CD4-positive, CD25-positive, alpha-beta regulatory T cell (primary cell): ENCODE measurements around the gene MEDAG. TPM values are rescaled to one million over a fixed set of nuclear protein-coding genes. Genes with fewer than 3 reads are reported as not detected.

Source experiments
- ATAC-seq, 2 donors: fragments of 150-1000 bp; cut with Tn5 transposase; one replicate each; pipeline ENCODE4 v1.10.0; 2021; ENCODE audit warnings: low read depth in 2 of 2, moderate number of reproducible peaks in 2 of 2, moderate library complexity in 1 of 2
- DNase-seq, 3 donors: peaks; one replicate each; pipeline versions ENCODE4 v3.0.0 to v3.0.0-alpha.2; 2012 to 2022; ENCODE audit warnings: mixed read lengths in 1 of 3
- H3K27ac ChIP-seq: one replicate; pipeline ENCODE4 v1.7.0; 2013; ENCODE audit warnings: mild to moderate bottlenecking, low read length; ENCODE audit not compliant: insufficient read depth, poor library complexity, severe bottlenecking
- H3K27me3 ChIP-seq: one replicate; pipeline ENCODE4 v1.7.0; 2013; ENCODE audit warnings: low read length; ENCODE audit not compliant: control insufficient read depth, insufficient read depth
- H3K36me3 ChIP-seq: one replicate; pipeline ENCODE4 v1.7.0; 2013; ENCODE audit warnings: mild to moderate bottlenecking, low read length, moderate library complexity; ENCODE audit not compliant: control insufficient read depth, insufficient read depth
- H3K4me1 ChIP-seq: 2 replicates; pipeline ENCODE4 v1.7.0; 2013; ENCODE audit warnings: mild to moderate bottlenecking, low read length; ENCODE audit not compliant: insufficient read depth, control insufficient read depth, poor library complexity, severe bottlenecking
- H3K4me3 ChIP-seq: one replicate; pipeline ENCODE4 v1.7.0; 2013; ENCODE audit warnings: low read depth, mild to moderate bottlenecking, low read length, moderate library complexity
- H3K9me3 ChIP-seq, 2 experiments: 1 replicate in 1 of 2; 2 replicates in 1 of 2; pipeline ENCODE4 v1.7.0; 2013; ENCODE audit warnings: low read length in 2 of 2, mild to moderate bottlenecking in 1 of 2, moderate library complexity in 1 of 2; ENCODE audit not compliant: control insufficient read depth in 2 of 2
- H3K27ac Mint-ChIP-seq, 3 donors: one replicate each; pipeline ENCODE4 v1.8.0; 2020 to 2022; ENCODE audit warnings: mild to moderate bottlenecking in 3 of 3, mixed read lengths in 3 of 3, moderate library complexity in 2 of 3
- H3K27me3 Mint-ChIP-seq: one replicate; pipeline ENCODE4 v1.8.0; 2022; ENCODE audit warnings: mild to moderate bottlenecking, mixed read lengths
- H3K36me3 Mint-ChIP-seq: one replicate; pipeline ENCODE4 v1.8.0; 2020; ENCODE audit warnings: mixed read lengths
- H3K4me1 Mint-ChIP-seq, 4 donors: one replicate each; pipeline ENCODE4 v1.8.0; 2020 to 2022; ENCODE audit warnings: mixed read lengths in 4 of 4, mild to moderate bottlenecking in 1 of 4
- H3K4me3 Mint-ChIP-seq, 4 donors: one replicate each; pipeline ENCODE4 v1.8.0; 2020 to 2022; ENCODE audit warnings: mild to moderate bottlenecking in 4 of 4, mixed read lengths in 4 of 4, moderate library complexity in 3 of 4
- H3K9me3 Mint-ChIP-seq, 7 donors: one replicate each; pipeline ENCODE4 v1.8.0; 2020 to 2022; ENCODE audit warnings: mixed read lengths in 7 of 7, mild to moderate bottlenecking in 3 of 7, moderate library complexity in 2 of 7
- polyA plus RNA-seq, 4 donors: library from polyadenylated mRNA; unstranded; fragments of 300-500 nt; fragmentation: Illumina TruSeq; gene quantifications; one replicate each; pipeline ENCODE4 v1.2.3, GENCODE V29; 2021
- total RNA-seq: library from RNA; stranded (reverse); gene quantifications from one replicate; pipeline ENCODE4 v1.2.3, GENCODE V29; 2022

MEDAG gene
- total and polyA plus RNA-seq, 5 donors from 2014 or later, result 0.11 TPM; not detected in 4

GRCh38 chr13:30916991-30917390, 10.9 kb downstream of the MEDAG start:
- Histone ChIP-seq H3K27me3 (peaks cover 6% of the 10 kb centered on the region), H3K27ac (no peak overlapping the region), H3K4me1 (no peaks in the 10 kb centered on the region), H3K4me3 (no peak overlapping the region), H3K9me3 (no peaks in the 10 kb centered on the region), H3K36me3 (no peaks in the 10 kb centered on the region)
- Mint-ChIP-seq H3K36me3 (no peaks in the 10 kb centered on the region), H3K4me3 (no peak overlapping the region), H3K27me3 (peaks cover 32% of the 10 kb centered on the region), H3K9me3 (peaks cover 0 to 2% (median 0%) of the 10 kb centered on the region in 7 donors), H3K27ac (no peak overlapping the region), H3K4me1 (no peaks in the 10 kb centered on the region)
- no peak for ATAC-seq
- no peak for DNase-seq

- Histone ChIP-seq H3K27me3 (peaks cover 8% of the 10 kb centered on the region), H3K9me3 (no peaks in the 10 kb centered on the region), H3K4me3 (no peak overlapping the region), H3K27ac (no peak overlapping the region), H3K36me3 (no peaks in the 10 kb centered on the region), H3K4me1 (no peaks in the 10 kb centered on the region)
- ATAC-seq (no peak), DNase-seq (no peak)
- Mint-ChIP-seq H3K27me3 (peaks cover 36% of the 10 kb centered on the region), H3K27ac (no peak overlapping the region), H3K9me3 (peaks cover 0 to 3% (median 0%) of the 10 kb centered on the region in 7 donors), H3K4me3 (no peak overlapping the region), H3K4me1 (no peaks in the 10 kb centered on the region), H3K36me3 (no peaks in the 10 kb centered on the region)
These were observed 12.8 kb downstream of the MEDAG start for GRCh38 chr13:30918662-30919405.

GRCh38 chr13:30920162-30920909, 14.3 kb downstream of the MEDAG start:
- no peak overlapping the region for H3K27ac Mint-ChIP-seq
- Histone ChIP-seq H3K9me3 (no peaks in the 10 kb centered on the region), H3K27ac (no peak overlapping the region), H3K4me3 (no peak overlapping the region), H3K36me3 (no peaks in the 10 kb centered on the region), H3K27me3 (peaks cover 5% of the 10 kb centered on the region), H3K4me1 (no peaks in the 10 kb centered on the region)
- peaks cover 0 to under 1% (median 0%) of the 10 kb centered on the region in 4 donors for H3K4me1 Mint-ChIP-seq
- ATAC-seq, result no peak
- no peak overlapping the region for H3K4me3 Mint-ChIP-seq
- H3K27me3 Mint-ChIP-seq, result peaks cover 25% of the 10 kb centered on the region
- no peak for DNase-seq
- H3K36me3 Mint-ChIP-seq, result no peaks in the 10 kb centered on the region
- peaks cover 0 to 3% (median 0%) of the 10 kb centered on the region in 7 donors for H3K9me3 Mint-ChIP-seq

GRCh38 chr13:30923418-30923817, 17.3 kb downstream of the MEDAG start:
- Mint-ChIP-seq H3K9me3 (peaks cover 0 to 2% (median 0%) of the 10 kb centered on the region in 7 donors), H3K27ac (peak overlapping the region in 1 of 3 donors; percentile 24), H3K36me3 (no peaks in the 10 kb centered on the region), H3K4me3 (no peak overlapping the region), H3K4me1 (peaks cover 0 to 5% (median 0%) of the 10 kb centered on the region in 4 donors), H3K27me3 (peaks cover 24% of the 10 kb centered on the region)
- Histone ChIP-seq H3K4me3 (no peak overlapping the region), H3K36me3 (no peaks in the 10 kb centered on the region), H3K9me3 (no peaks in the 10 kb centered on the region), H3K4me1 (no peaks in the 10 kb centered on the region), H3K27me3 (peaks cover 1% of the 10 kb centered on the region), H3K27ac (no peak overlapping the region)
- DNase-seq (no peak), ATAC-seq (no peak)

- Mint-ChIP-seq H3K27ac (no peak overlapping the region), H3K27me3 (peaks cover 20% of the 10 kb centered on the region), H3K36me3 (no peaks in the 10 kb centered on the region), H3K4me3 (no peak overlapping the region), H3K9me3 (peaks cover 0 to 6% (median 0%) of the 10 kb centered on the region in 7 donors), H3K4me1 (peaks cover 0 to 5% (median 0%) of the 10 kb centered on the region in 4 donors)
- no peak overlapping the region for H3K4me3 ChIP-seq
- no peak overlapping the region for H3K27ac ChIP-seq
- no peaks in the 10 kb centered on the region for H3K36me3 ChIP-seq
- ATAC-seq (no peak), DNase-seq (no peak)
- H3K9me3 ChIP-seq, result no peaks in the 10 kb centered on the region
- no peaks in the 10 kb centered on the region for H3K4me1 ChIP-seq
- peaks cover 1% of the 10 kb centered on the region for H3K27me3 ChIP-seq
These were observed 18.6 kb downstream of the MEDAG start for GRCh38 chr13:30924721-30925120.

GRCh38 chr13:30925429-30925828, 19.4 kb downstream of the MEDAG start:
- Mint-ChIP-seq H3K9me3 (peaks cover 0 to 6% (median 0%) of the 10 kb centered on the region in 7 donors), H3K4me3 (no peak overlapping the region), H3K4me1 (peaks cover 0 to 5% (median 0%) of the 10 kb centered on the region in 4 donors), H3K27me3 (peaks cover 27% of the 10 kb centered on the region), H3K36me3 (no peaks in the 10 kb centered on the region), H3K27ac (no peak overlapping the region)
- ATAC-seq, result no peak
- H3K4me1 ChIP-seq, result no peaks in the 10 kb centered on the region
- no peaks in the 10 kb centered on the region for H3K9me3 ChIP-seq
- peaks cover 3% of the 10 kb centered on the region for H3K27me3 ChIP-seq
- H3K36me3 ChIP-seq, result no peaks in the 10 kb centered on the region
- no peak for DNase-seq
- H3K27ac ChIP-seq, result no peak overlapping the region
- no peak overlapping the region for H3K4me3 ChIP-seq

GRCh38 chr13:30926781-30927180, 20.7 kb downstream of the MEDAG start:
- H3K27ac ChIP-seq, result no peak overlapping the region
- H3K4me1 Mint-ChIP-seq, result peaks cover 0 to 5% (median 0%) of the 10 kb centered on the region in 4 donors
- no peaks in the 10 kb centered on the region for H3K36me3 ChIP-seq
- peaks cover 27% of the 10 kb centered on the region for H3K27me3 Mint-ChIP-seq
- no peak overlapping the region for H3K27ac Mint-ChIP-seq
- peaks cover 0 to 6% (median 0%) of the 10 kb centered on the region in 7 donors for H3K9me3 Mint-ChIP-seq
- H3K4me1 ChIP-seq, result no peaks in the 10 kb centered on the region
- no peaks in the 10 kb centered on the region for H3K36me3 Mint-ChIP-seq
- DNase-seq (no peak), ATAC-seq (no peak)
- peaks cover 7% of the 10 kb centered on the region for H3K27me3 ChIP-seq
- no peaks in the 10 kb centered on the region for H3K9me3 ChIP-seq
- H3K4me3 Mint-ChIP-seq, result no peak overlapping the region
- H3K4me3 ChIP-seq, result no peak overlapping the region
